ENCODE measurements around the gene COG5.

- no peak for TF ChIP-seq CTCF (conservative IDR thresholded peaks at IDR 0.05; ENCODE audit: low read depth, low read length)
- TF ChIP-seq BHLHE40 (IDR thresholded peaks at IDR 0.05; ENCODE audit: low read depth, low read length), result no peak
- no peak for TF ChIP-seq RCOR1 (IDR thresholded peaks at IDR 0.05; ENCODE audit: insufficient replicate concordance, low read length)
- no peak for TF ChIP-seq POLR2A (IDR thresholded peaks at IDR 0.05; ENCODE audit: low read depth, low read length)
- no peak for TF ChIP-seq FOS (IDR thresholded peaks at IDR 0.05; ENCODE audit: low read depth, low read length)
- no peak for TF ChIP-seq RAD21 (IDR thresholded peaks at IDR 0.05; ENCODE audit: low read length)
Measured at GRCh38 chr7:107161415-107161814, 402.3 kb downstream of the COG5 start.

Measured in IMR-90 (cell line).